ENCODE results near the gene DAAM2.

DAAM2 gene

DNA sequence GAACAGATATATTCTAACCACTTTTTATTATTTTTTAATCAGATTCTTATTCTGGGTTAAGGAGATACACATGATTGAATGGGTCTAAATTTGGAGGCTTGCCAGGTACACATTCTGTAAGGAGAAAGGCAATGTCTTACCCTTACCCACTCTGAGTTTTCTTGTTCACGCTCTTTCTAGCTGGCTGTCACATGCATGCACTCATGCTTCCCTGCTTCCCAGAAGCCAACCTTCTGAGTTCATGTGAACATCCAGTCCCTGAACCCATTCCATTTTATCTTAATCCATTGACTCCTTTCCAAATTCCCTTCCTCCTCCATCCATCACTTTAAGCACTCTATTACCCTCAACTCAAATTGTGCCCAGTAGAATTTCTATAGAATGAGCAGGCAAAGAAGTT is 159.5 kb downstream of the DAAM2 start:
- no peak overlapping the region for H3K4me3 ChIP-seq (replicated peaks in 1 of 2; ENCODE audit: low read depth in 2 of 2, low read length in 2 of 2)
- peak in 1 of 2 donors; percentile 53 for DNase-seq (ENCODE audit: low read depth in 2 of 2)
- no peak for TF ChIP-seq CTCF (IDR thresholded peaks at IDR 0.05; ENCODE audit: low read depth, low read length)

DNA sequence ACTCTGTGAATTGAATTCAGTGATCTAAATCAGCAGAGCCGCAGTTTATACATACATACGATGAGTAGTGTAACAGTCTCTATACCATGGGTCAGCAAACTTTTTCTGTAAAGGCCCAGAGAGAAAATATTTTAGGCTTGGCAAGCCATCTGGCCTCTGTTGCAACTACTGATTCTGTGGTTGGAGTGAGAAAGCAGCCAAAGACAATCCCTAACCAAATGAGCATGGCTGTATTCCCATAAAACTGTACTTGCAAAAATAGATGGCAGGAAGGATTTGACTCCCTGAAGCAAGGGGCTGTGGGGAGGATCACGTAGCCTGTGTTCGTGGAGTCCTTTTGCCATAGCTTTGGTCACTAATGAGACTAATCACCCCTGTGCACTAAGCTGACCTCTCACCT is 160.0 kb downstream of the DAAM2 start:
- DNase-seq (ENCODE audit: low read depth in 2 of 2), result peak; percentile 62 to 67
- TF ChIP-seq CTCF (IDR thresholded peaks at IDR 0.05; ENCODE audit: low read depth, low read length), result no peak
- H3K4me3 ChIP-seq (replicated peaks in 1 of 2; ENCODE audit: low read depth in 2 of 2, low read length in 2 of 2), result no peak overlapping the region

DNA sequence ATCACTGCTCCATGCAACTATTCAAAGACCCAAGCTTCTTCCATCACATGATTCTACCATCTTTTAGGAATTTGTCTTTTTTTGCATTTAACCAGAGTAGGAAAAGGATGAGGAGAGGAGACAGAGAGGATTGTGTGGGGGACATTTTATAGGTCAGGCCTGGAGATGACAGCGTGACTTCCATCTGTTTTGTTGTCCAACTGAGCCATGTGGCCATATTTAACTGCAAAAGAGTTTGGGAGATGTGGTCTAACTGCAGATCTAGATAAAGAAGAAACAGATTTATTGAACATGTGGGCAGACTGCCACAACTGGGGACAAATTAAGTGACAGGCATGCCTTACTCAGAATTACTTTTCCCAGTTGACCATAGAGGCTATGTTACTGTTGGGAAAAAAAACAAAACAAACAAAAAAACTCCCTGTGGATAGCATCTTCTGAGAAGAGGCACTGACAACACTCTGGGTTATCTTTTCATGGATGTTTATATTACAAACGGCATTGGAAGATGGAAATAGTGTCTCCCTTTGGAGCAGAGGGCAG is 161.0 kb downstream of the DAAM2 start:
- H3K4me3 ChIP-seq (replicated peaks in 1 of 2; ENCODE audit: low read depth in 2 of 2, low read length in 2 of 2), result no peak overlapping the region
- no peak for TF ChIP-seq CTCF (IDR thresholded peaks at IDR 0.05; ENCODE audit: low read depth, low read length)
- no peak for DNase-seq (ENCODE audit: low read depth in 2 of 2)
